ENCODE results near the gene FFAR1.
"Not testable (repeated sequence)": the region's sequence is repeated elsewhere in the genome, so short reads cannot be mapped to it uniquely, and the experiment has no call there.

The FFAR1 gene

GRCh38 chr19:35358834-35359233 is 11.1 kb downstream of the FFAR1 start:
- H3K27ac Mint-ChIP-seq; H3K4me3 Mint-ChIP-seq; H3K27me3 Mint-ChIP-seq; H3K36me3 Mint-ChIP-seq; H3K9me3 Mint-ChIP-seq (ENCODE audit: low read depth): not testable (repeated sequence)
- H3K4me1 Mint-ChIP-seq (ENCODE audit: low read depth), result peaks cover 12% of the 10 kb centered on the region

GRCh38 chr19:35359395-35359794 is 11.7 kb downstream of the FFAR1 start:
- not testable (repeated sequence) for H3K27me3 Mint-ChIP-seq; H3K36me3 Mint-ChIP-seq; H3K4me3 Mint-ChIP-seq; H3K9me3 Mint-ChIP-seq (ENCODE audit: low read depth); H3K27ac Mint-ChIP-seq
- H3K4me1 Mint-ChIP-seq (ENCODE audit: low read depth), result peaks cover 12% of the 10 kb centered on the region

- H3K27me3 Mint-ChIP-seq; H3K9me3 Mint-ChIP-seq (ENCODE audit: low read depth); H3K36me3 Mint-ChIP-seq; H3K27ac Mint-ChIP-seq; H3K4me3 Mint-ChIP-seq: not testable (repeated sequence)
- H3K4me1 Mint-ChIP-seq (ENCODE audit: low read depth), result peaks cover 12% of the 10 kb centered on the region
Measured at GRCh38 chr19:35360081-35360480, 12.4 kb downstream of the FFAR1 start.

- Mint-ChIP-seq H3K27ac (no peak overlapping the region), H3K4me1 (ENCODE audit: low read depth) (peaks cover 12% of the 10 kb centered on the region), H3K4me3 (no peak overlapping the region), H3K36me3 (no peaks in the 10 kb centered on the region), H3K27me3 (peaks cover 3% of the 10 kb centered on the region), H3K9me3 (ENCODE audit: low read depth) (no peaks in the 10 kb centered on the region)
Measured at GRCh38 chr19:35360880-35361420, 13.2 kb downstream of the FFAR1 start.

GRCh38 chr19:35362261-35363000 is 14.7 kb downstream of the FFAR1 start:
- H3K27me3 Mint-ChIP-seq, result peaks cover 6% of the 10 kb centered on the region
- no peak overlapping the region for H3K27ac Mint-ChIP-seq
- H3K9me3 Mint-ChIP-seq (ENCODE audit: low read depth), result no peaks in the 10 kb centered on the region
- no peak overlapping the region for H3K4me3 Mint-ChIP-seq
- no peaks in the 10 kb centered on the region for H3K36me3 Mint-ChIP-seq
- peaks cover 10% of the 10 kb centered on the region for H3K4me1 Mint-ChIP-seq (ENCODE audit: low read depth)

- Mint-ChIP-seq H3K27me3 (peaks cover 5% of the 10 kb centered on the region), H3K36me3 (no peaks in the 10 kb centered on the region), H3K27ac (no peak overlapping the region), H3K9me3 (ENCODE audit: low read depth) (no peaks in the 10 kb centered on the region), H3K4me3 (no peak overlapping the region), H3K4me1 (ENCODE audit: low read depth) (peaks cover 3% of the 10 kb centered on the region)
Measured at GRCh38 chr19:35363001-35363590, 15.4 kb downstream of the FFAR1 start.

- Mint-ChIP-seq H3K27ac (no peak overlapping the region), H3K9me3 (ENCODE audit: low read depth) (no peaks in the 10 kb centered on the region), H3K27me3 (peaks cover 4% of the 10 kb centered on the region)
Measured at GRCh38 chr19:35363711-35364425, 16.2 kb downstream of the FFAR1 start.

GRCh38 chr19:35365303-35365702 is 17.6 kb downstream of the FFAR1 start:
- H3K9me3 Mint-ChIP-seq (ENCODE audit: low read depth), result no peaks in the 10 kb centered on the region
- no peaks in the 10 kb centered on the region for H3K36me3 Mint-ChIP-seq
- no peaks in the 10 kb centered on the region for H3K4me1 Mint-ChIP-seq (ENCODE audit: low read depth)
- H3K27me3 Mint-ChIP-seq, result peaks cover 4% of the 10 kb centered on the region
- no peak overlapping the region for H3K27ac Mint-ChIP-seq
- no peak overlapping the region for H3K4me3 Mint-ChIP-seq

More at GRCh38 chr19:35363711-35364425, 16.2 kb downstream of the FFAR1 start:
- Mint-ChIP-seq H3K36me3 (no peaks in the 10 kb centered on the region), H3K4me1 (ENCODE audit: low read depth) (no peaks in the 10 kb centered on the region), H3K4me3 (no peak overlapping the region)

- Mint-ChIP-seq H3K9me3 (ENCODE audit: low read depth) (no peaks in the 10 kb centered on the region), H3K27ac (no peak overlapping the region), H3K4me3 (no peak overlapping the region), H3K27me3 (peaks cover 6% of the 10 kb centered on the region), H3K4me1 (ENCODE audit: low read depth) (no peaks in the 10 kb centered on the region), H3K36me3 (no peaks in the 10 kb centered on the region)
Measured at GRCh38 chr19:35368378-35368777, 20.7 kb downstream of the FFAR1 start.

GRCh38 chr19:35369522-35369921 is 21.8 kb downstream of the FFAR1 start:
- no peak overlapping the region for H3K27ac Mint-ChIP-seq
- no peaks in the 10 kb centered on the region for H3K4me1 Mint-ChIP-seq (ENCODE audit: low read depth)
- H3K36me3 Mint-ChIP-seq, result no peaks in the 10 kb centered on the region
- no peaks in the 10 kb centered on the region for H3K9me3 Mint-ChIP-seq (ENCODE audit: low read depth)
- H3K4me3 Mint-ChIP-seq, result no peak overlapping the region
- peaks cover 6% of the 10 kb centered on the region for H3K27me3 Mint-ChIP-seq

- Mint-ChIP-seq H3K27ac (no peak within 1 kb of the TSS), H3K36me3 (no peaks in the 10 kb centered on the region), H3K27me3 (peaks cover 6% of the 10 kb centered on the region), H3K9me3 (ENCODE audit: low read depth) (no peaks in the 10 kb centered on the region), H3K4me3 (no peak within 1 kb of the TSS), H3K4me1 (ENCODE audit: low read depth) (no peaks in the 10 kb centered on the region)
Measured at GRCh38 chr19:35370722-35371121, 23.0 kb downstream of the FFAR1 start, which contains the start of gene GPR42. GPR42 (plus strand) TSS chr19:35371068; CDS start chr19:35371360, 292 bp downstream.

- no peaks in the 10 kb centered on the region for H3K36me3 Mint-ChIP-seq
- no peaks in the 10 kb centered on the region for H3K9me3 Mint-ChIP-seq (ENCODE audit: low read depth)
- peaks cover 2% of the 10 kb centered on the region for H3K4me1 Mint-ChIP-seq (ENCODE audit: low read depth)
- H3K27ac Mint-ChIP-seq, result no peak overlapping the region
- H3K27me3 Mint-ChIP-seq, result peaks cover 2% of the 10 kb centered on the region
- no peak overlapping the region for H3K4me3 Mint-ChIP-seq
Measured at GRCh38 chr19:35373492-35373891, 25.8 kb downstream of the FFAR1 start.

GRCh38 chr19:35374031-35374430 is 26.3 kb downstream of the FFAR1 start:
- not testable (repeated sequence) for H3K27ac Mint-ChIP-seq, H3K36me3 Mint-ChIP-seq

GRCh38 chr19:35375505-35376307 is 28.0 kb downstream of the FFAR1 start:
- Mint-ChIP-seq H3K4me1 (ENCODE audit: low read depth) (peaks cover 2% of the 10 kb centered on the region), H3K27ac (no peak overlapping the region), H3K4me3 (no peak overlapping the region), H3K36me3 (no peaks in the 10 kb centered on the region), H3K27me3 (peaks cover 2% of the 10 kb centered on the region), H3K9me3 (ENCODE audit: low read depth) (no peaks in the 10 kb centered on the region)

More at GRCh38 chr19:35374031-35374430, 26.3 kb downstream of the FFAR1 start:
- not testable (repeated sequence) for H3K4me3 Mint-ChIP-seq; H3K27me3 Mint-ChIP-seq; H3K4me1 Mint-ChIP-seq (ENCODE audit: low read depth); H3K9me3 Mint-ChIP-seq (ENCODE audit: low read depth)
